ENCODE measurements around the gene TINCR.

- no peak for TF ChIP-seq SP1 (CRISPR knock-in tag; conservative IDR thresholded peaks at IDR 0.05)
- no peak for TF ChIP-seq CREB1 (CRISPR knock-in tag; IDR thresholded peaks at IDR 0.05)
- TF ChIP-seq, protein P1, sequence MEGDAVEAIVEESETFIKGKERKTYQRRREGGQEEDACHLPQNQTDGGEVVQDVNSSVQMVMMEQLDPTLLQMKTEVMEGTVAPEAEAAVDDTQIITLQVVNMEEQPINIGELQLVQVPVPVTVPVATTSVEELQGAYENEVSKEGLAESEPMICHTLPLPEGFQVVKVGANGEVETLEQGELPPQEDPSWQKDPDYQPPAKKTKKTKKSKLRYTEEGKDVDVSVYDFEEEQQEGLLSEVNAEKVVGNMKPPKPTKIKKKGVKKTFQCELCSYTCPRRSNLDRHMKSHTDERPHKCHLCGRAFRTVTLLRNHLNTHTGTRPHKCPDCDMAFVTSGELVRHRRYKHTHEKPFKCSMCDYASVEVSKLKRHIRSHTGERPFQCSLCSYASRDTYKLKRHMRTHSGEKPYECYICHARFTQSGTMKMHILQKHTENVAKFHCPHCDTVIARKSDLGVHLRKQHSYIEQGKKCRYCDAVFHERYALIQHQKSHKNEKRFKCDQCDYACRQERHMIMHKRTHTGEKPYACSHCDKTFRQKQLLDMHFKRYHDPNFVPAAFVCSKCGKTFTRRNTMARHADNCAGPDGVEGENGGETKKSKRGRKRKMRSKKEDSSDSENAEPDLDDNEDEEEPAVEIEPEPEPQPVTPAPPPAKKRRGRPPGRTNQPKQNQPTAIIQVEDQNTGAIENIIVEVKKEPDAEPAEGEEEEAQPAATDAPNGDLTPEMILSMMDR (IDR thresholded peaks at IDR 0.05), result no peak
- no peak for TF ChIP-seq SMAD3 (CRISPR knock-in tag; IDR thresholded peaks at IDR 0.05; ENCODE audit: borderline replicate concordance)
- no peak for TF ChIP-seq IRF2 (CRISPR knock-in tag; IDR thresholded peaks at IDR 0.05; ENCODE audit: borderline replicate concordance, low read depth)
- no peak for TF ChIP-seq E2F4 (CRISPR knock-in tag; IDR thresholded peaks at IDR 0.05; ENCODE audit: borderline replicate concordance, low read depth)
- no peak for TF ChIP-seq IRF1 (CRISPR knock-in tag; IDR thresholded peaks at IDR 0.05)
- TF ChIP-seq MAX (CRISPR knock-in tag; IDR thresholded peaks at IDR 0.05), result no peak
- no peak for TF ChIP-seq ELF4 (CRISPR knock-in tag; IDR thresholded peaks at IDR 0.05; ENCODE audit: low read depth)
- TF ChIP-seq FOXJ3 (CRISPR knock-in tag; IDR thresholded peaks at IDR 0.05; ENCODE audit: borderline replicate concordance), result no peak
- no peak for TF ChIP-seq ZNF396 (CRISPR knock-in tag; IDR thresholded peaks at IDR 0.05; ENCODE audit: borderline replicate concordance)
- TF ChIP-seq NR3C1 (CRISPR knock-in tag; conservative IDR thresholded peaks at IDR 0.05; ENCODE audit: low read depth), result no peak
These were observed 18.7 kb upstream of the TINCR start for GRCh38 chr19:5586300-5587070.

Data from WTC11 (cell line).